HG03575 (cell line): ENCODE results near the gene SKAP1.

ENCODE experiments used
- ATAC-seq: cut with Tn5 transposase; IDR thresholded peaks from one replicate; pipeline ENCODE4 v1.9.1; 2021; ENCODE audit not compliant: unreplicated experiment, insufficient number of reproducible peaks, low FRiP score; ENCODE audit errors: extremely low read depth

Gene SKAP1

DNA sequence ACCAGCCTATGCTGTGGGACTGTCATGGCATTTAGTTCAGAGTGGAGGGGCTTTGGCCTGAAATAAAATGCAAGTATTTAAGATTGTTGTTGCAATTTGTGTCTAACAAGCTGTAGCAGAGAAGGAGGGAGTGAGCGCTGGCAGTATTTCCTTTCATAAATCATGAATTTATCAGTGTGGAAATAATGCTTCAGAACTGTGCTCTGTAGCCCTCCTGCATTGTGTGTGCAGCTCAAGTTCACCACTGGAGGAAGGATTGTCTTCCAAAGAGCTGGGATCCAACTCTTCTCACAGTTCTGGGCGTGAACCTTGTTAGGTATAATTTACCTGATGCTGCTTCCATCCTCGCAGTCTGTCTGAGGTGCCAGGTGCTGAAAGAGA, 307.4 kb downstream of the SKAP1 start:
- no peak for ATAC-seq

DNA sequence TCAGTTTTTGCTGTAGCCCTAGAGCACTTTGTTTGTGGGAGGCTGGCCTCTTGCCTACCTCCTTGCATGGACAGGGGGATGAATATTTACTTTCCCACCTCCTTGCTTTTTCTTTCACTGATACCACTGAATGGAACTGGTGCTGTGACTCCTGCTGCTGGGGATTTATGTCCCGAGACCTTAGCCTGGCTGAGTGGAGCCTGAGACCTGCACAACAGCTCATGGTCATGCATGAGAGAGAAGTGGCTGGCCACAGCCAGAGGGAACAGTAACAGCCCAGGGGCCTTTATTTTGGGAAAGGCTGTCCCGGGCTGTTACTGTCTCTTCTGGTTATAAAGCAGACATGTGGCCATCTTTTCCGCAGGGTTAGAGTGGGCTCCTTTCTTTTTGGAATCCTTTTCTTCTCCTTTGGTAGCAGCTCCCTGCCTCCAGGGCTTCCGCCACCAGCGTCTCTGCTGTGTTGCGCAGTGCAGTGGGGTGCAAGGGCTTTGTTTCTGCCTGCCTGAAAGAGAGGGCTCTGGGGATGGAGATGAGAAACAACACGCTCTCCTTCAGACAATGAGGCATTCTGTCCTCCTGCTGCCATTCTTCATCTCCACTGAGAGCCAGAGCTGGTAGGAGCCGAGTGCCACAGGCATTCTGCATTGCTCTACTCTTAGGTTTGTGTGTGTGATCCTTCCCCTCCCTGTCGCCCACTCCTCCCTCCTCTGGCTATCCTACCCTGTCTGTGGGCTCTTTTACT, 307.9 kb downstream of the SKAP1 start:
- ATAC-seq: no peak

DNA sequence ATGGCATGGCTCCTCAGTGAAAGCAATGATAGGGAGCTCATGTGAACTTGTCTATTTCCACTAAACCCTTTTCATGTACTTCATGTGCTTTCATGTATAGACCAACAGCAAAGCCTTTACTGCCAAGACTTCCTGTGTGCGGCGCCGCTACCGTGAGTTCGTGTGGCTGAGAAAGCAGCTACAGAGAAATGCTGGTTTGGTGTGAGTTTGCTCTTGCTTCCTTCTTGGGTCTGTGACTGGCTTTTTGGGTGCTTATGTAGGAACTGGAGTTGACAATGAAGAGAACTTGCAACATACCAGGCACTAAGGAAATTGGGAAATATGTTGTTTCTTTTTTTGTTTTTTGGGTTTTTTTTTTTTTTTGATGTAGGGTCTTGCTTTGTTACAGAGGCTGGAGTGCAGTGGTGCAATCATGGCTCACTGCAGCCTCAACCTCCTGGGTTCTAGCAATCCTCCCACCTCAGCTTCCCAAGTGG, 316.8 kb downstream of the SKAP1 start:
- no peak for ATAC-seq

DNA sequence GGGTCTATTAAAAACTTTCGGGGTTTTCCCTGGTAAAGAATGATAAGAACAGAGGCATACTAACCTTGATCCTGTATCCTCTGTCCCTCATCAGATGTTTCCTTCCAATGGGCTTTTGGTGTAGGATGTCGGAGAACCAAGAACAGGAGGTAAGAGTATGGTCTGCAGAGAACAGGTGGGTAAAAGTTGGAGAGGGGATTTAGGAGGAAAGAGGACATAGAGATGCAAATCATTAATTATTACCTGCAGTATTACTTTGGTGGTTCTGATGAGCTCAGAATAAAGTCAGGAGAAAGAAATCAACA, 318.1 kb downstream of the SKAP1 start:
- no peak for ATAC-seq

DNA sequence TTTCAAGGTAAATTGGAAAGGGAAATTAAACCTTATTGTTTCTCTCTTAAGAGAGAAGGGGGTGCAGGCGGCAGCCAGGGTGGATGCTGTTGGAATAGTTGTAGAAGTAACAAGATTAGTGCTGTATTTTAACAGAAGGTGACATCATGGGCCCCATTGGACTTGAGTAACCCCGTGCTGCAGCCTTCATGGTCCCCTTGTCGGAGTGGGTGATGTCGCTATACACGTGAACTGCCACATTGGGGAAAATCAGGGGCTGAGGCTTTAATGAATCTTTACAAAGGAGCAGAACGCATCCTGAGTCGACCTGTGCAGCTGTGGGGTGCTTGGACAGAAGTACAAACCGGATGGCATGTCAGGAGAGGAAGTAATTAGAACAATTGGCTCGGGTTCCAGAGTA, 319.3 kb downstream of the SKAP1 start:
- no peak for ATAC-seq

DNA sequence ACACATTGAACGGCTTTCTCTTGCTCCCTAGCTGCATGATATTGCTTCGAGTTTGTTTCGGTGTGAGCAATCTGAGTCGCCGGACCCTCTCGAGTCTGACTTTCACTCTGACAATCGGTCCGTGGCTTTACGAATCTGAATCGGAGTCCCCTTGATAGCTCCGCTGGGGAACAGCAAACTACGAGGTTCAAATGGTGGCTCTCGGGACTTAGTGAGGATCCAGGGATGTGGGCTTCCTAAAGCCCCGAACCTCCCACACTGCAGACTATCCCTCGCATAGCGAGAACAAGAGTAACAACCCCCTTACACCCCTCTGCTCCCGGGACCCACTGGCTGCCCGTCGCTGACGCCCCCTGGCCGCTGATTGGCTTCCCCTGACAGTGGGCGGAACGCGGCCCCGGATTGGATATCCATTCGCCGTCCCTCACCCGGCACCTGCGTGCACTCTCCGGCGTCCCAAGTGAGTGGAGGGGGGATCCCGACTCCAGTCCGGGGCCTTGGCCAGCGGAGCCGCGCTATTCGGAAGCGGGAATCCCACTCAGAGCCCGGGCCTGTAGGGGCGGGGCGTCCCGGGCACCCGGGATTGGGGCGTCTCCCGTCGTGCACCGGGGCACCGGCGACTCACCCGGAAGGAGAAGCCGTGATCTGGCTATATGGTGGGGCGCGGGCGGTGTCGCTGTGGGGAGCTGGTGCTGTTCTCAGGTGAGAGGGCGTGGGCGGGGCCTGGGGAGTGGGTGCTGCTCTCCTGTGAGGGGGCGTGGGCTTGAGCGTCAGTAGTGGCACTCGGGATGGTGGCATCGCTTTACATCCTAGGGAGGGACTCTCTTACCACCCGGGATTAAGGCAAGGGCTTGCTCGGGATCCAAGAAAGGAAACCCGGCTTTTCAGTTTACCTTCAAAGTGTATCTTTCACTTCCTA, 322.6 kb downstream of the SKAP1 start, which contains the start of gene SNX11:
Gene SNX11 (plus strand): TSS at position 630 of the 919 bp plus-strand sequence. CDS start 4,278 bp downstream, outside the sequence.
- no peak for ATAC-seq

DNA sequence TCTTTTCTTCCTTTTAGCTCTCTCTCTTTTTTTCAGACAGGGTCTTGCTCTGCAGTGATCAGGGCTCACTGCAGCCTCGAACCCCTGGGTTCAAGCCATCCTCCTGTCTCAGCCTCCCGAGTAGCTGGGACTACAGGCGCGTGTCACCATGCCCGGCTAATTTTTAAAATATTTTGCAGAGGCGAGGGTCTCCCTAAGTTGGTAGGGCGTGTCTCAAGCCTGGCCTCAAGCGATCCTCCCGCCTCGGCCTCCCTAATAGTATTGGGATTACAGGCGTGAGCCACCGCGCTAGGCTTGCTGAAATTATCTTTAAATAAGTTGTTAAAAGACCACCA, 323.2 kb downstream of the SKAP1 start:
- ATAC-seq: no peak

DNA sequence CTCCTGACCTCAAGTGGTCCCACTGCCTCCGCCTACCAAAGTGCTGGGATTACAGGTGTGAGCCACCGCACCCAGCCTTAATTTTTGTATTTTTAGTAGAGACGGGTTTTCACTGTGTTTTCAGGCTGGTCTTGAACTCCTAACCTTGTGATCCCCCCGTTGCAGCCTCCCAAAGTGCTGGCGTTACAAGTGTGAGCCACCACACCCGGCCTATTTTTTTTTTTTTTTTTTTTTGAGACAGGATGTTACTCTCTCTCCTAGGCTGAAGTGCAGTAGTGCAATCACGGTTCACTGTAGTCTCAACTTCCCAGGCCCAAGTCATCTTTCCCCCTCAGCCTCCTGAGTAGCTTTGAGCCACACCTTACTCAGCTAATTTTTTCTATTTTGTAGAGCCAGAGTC, 325.6 kb downstream of the SKAP1 start:
- ATAC-seq: no peak

DNA sequence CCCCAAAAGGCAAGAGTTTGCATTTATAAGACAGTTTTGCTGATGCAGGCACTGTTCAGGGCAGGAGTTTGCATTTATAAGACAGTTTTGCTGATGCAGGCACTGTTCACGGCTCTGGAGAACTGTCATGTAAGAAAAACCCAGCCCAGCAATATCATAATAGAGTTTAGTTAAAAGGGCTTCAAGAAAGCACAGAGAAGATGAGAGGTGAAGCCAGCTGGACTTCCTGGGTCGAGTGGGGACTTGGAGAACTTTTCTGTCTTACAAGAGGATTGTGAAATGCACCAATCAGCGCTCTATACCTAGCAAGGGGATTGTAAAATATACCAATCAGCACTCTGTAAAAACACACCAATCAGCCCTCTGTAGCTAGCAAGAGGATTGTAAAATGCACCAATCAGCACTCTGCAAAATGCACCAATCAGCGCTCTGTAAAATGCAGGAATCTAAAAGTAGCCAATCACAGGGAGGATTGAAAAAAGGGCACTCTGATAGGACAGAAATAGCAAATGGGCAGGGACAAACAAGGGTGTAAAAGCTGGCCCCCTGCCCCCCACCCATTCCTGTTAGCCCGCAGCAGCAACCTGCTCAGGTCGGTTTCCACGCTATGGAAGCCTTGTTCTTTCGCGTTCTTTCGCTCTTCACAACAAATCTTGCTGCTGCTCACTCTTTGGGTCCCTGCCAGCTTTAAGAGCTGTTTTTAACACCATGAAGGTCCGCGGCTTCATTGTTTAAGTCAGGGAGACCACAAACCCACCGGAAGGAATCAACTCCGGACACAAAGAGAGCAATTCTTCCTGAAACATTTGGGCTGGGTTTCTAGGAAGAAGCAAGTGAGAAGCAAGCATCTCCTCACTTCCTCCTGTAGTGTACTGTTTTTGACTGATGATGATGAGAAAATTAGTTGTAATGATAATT, 327.0 kb downstream of the SKAP1 start:
- ATAC-seq: no peak

DNA sequence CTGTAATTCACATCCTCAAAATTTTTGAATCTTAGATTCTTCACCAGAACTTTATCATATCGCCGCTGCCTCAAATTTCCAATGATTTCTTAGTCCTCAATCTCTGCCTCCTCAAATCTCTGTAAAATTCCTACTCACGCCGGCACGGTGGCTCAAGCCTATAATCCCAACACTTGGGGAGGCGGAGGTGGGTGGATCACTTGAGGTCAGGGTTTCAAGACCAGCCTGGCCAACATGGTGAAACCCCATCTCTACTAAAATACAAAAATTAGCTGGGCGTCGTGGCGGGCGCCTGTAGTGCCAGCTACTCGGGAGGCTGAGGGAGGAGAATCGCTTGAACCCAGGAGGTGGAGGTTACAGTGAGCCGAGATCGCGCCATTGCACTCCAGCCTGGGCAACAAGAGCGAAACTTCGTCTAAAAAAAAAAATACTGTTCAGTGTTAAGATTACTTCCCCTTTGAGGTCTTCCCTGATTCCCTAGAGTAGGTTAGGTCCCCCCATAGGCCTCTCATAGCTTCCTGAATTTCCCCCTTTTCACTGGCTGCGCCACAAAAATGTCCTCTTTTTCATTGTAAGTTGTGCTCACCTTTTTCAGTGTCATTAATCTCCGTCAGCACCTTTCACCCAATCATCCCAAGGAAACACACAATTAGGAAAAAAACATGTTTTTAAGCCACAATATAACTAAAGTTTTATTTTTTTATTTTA, 327.8 kb downstream of the SKAP1 start:
- ATAC-seq: no peak

DNA sequence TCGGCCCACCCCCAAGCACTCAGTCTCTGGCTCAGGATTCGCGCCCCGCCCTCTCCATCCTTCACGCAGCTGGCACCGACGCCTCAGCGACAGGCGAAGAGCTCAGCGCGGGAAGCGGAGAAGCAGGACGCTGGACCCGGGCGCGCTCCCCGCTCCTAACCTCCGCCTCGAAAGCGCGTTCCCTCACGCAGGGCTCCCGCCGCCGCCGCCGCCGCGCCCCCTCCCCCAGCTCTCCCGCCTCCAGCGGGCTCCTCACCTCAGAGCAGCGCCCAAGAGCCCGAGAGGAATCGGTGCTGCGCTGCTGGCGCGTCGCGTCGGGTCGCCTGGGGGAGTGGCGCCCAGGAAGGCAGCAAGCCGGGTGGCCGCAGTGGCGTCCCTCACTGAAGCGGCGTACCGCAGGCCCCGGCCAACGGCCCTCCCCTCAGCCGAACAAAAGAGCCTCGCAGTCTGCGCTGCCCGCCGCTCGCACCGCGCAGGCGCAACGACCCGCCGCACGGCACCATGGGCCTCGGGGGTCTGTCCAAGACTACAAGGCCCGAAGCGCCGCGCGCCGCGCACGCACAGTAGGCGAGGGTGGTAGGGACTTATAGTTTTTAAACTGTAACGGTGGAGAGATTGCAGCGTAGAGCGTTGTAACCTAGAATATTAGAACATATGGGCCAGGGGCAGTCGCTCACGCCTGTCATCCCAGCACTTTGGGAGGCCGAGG, 328.8 kb downstream of the SKAP1 start, which contains the start of gene CBX1:
Gene CBX1 (minus strand): TSS at position 467 of the 709 bp plus-strand sequence. CDS start 24,474 bp downstream, outside the sequence.
- no peak for ATAC-seq

DNA sequence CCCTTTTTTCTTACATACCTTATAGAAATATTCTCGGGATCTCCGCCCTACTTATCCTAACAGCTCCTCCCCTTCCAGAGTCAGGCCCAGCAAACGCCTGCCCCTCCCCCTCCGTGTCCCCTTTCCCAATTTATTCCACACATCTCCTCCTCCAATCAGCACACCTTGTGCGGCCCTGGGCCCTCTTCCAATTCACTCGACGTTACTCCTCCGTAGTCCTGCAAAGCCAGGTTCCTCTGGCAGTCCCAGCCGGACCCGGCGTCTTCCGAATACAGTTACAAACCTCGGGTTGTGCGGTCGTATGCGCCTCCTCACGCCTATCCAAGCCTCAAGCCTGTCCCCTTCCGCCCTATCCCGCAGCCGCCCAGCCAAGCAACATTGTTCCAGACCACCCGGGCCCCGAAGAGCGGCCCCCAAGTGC, 329.4 kb downstream of the SKAP1 start:
- ATAC-seq: no peak

DNA sequence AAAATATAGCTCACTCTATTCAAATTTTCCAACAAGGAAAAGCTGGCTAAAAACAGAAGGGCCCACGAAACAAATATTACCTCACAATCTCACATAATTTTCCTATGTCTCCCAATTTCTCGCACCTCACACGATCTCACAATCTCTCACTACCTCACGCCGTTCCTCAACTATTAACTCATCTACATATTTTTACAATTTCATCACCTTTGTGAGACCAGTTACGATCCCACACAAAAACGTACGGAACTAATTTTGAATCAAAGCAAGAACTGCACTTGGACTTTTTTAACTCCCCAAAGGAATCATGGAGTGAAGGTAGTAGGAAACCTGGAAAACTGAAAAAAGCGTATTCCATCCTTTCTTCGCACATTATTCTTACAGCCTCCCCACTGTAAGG, 329.9 kb downstream of the SKAP1 start:
- ATAC-seq: no peak

DNA sequence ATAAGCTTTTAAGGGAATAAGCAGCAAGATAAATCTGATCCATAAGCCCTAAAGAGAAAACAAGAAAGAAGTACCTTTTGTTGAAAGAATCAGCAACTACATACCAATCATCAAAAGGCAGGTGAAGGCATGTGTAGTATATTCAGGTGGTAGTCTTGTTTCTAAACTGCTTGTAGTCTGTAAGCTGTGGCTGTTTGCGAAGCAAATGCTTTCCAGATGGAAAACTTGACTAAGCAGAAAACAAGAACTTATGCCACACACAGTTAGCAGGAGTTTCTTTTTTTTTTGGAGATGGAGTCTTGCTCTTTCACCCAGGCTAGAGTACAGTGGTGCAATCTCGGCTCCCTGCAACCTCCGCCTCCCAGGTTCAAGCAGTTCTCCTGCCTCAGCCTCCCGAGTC, 334.4 kb downstream of the SKAP1 start:
- no peak for ATAC-seq

DNA sequence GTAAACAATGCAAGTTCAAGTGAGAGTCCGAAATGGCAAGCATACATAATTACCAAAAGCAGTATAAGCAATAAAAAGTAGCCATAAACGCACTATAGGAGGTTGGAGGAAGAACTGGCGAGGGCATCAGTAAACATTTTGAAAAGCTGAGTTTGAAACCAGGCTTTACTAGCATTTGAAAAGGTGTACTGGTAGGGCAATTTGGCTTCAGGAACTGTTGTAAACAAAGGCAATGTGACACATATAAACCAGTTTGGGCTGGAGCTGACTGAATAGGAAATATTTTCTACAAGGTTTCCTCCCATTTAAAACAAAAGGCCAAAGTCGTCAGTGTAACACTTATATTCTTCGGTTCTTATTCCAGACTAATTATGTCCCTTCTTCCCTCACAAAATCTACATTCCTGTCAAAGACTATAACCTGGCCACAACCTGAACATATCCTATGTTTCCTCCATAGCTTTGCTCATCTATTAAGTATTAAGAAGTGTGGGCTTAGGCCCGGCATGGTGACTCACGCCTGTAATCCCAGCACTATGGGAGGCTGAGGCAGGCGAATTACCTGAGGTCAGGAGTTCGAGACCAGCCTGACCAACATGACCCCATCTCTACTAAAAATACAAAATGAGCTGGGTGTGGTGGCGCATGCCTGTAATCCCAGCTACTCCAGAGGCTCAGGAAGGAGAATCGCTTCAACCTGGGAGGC, 336.5 kb downstream of the SKAP1 start:
- ATAC-seq: no peak

DNA sequence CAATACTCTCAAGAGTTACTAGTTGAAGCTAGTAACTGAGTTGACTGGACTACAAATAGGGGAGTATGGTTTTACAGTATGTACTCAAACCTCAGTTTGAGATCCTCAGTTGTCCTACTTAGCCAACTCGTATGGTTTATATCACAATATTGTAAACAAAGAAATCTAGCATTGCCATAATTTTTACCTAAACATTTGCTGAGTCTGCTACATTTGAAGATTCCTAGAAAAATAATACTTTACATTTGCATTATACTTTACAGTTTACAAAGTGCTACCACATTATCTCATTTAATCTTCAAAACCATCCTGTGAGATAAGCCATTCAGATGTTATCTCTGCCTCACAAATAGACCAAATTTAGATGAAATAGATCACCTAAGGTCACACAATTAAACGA, 345.1 kb downstream of the SKAP1 start:
- no peak for ATAC-seq
